Natural killer cell (primary cell): ENCODE data around the gene SLC44A5. TPM values are rescaled to one million over a fixed set of nuclear protein-coding genes. Genes with fewer than 3 reads are reported as not detected.

Experiments used
- ATAC-seq, 3 donors: fragments of 150-1000 bp in 2 of 3; fragments of 200-7000 bp in 1 of 3; cut with Tn5 transposase; 1 replicate in 1 of 3; 2 replicates in 2 of 3; pipeline ENCODE4 v1.10.0; 2021; ENCODE audit warnings: mild to moderate bottlenecking in 2 of 3, moderate library complexity in 2 of 3
- DNase-seq, 2 donors: peaks; one replicate each; pipeline versions ENCODE4 v3.0.0 to v3.0.0-alpha.2; 2013 to 2021; ENCODE audit warnings: mixed read lengths in 1 of 2
- H3K27ac ChIP-seq: one replicate; pipeline ENCODE4 v1.5.1; 2013; ENCODE audit warnings: mild to moderate bottlenecking, low read length
- H3K27me3 ChIP-seq: one replicate; pipeline ENCODE4 v1.6.1; 2013; ENCODE audit warnings: low read length; ENCODE audit not compliant: control insufficient read depth, insufficient read depth
- H3K36me3 ChIP-seq: one replicate; pipeline ENCODE4 v1.6.1; 2013; ENCODE audit warnings: low read length; ENCODE audit not compliant: control insufficient read depth, insufficient read depth
- H3K4me1 ChIP-seq: one replicate; pipeline ENCODE4 v1.6.1; 2013; ENCODE audit warnings: low read length; ENCODE audit not compliant: control insufficient read depth, insufficient read depth
- H3K4me3 ChIP-seq: one replicate; pipeline ENCODE4 v1.5.1; 2013; ENCODE audit warnings: low read length
- H3K9me3 ChIP-seq: one replicate; pipeline ENCODE4 v1.6.1; 2013; ENCODE audit warnings: low read length; ENCODE audit not compliant: control insufficient read depth, insufficient read depth
- H3K27ac Mint-ChIP-seq, 2 donors: one replicate each; pipeline ENCODE4 v1.8.0; 2022; ENCODE audit warnings: mild to moderate bottlenecking in 2 of 2, mixed read lengths in 2 of 2, moderate library complexity in 1 of 2
- H3K27me3 Mint-ChIP-seq, 2 donors: one replicate each; pipeline ENCODE4 v1.8.0; 2022; ENCODE audit warnings: low read depth in 2 of 2, mixed read lengths in 2 of 2
- H3K36me3 Mint-ChIP-seq: one replicate; pipeline ENCODE4 v1.8.0; 2022; ENCODE audit warnings: mixed read lengths
- H3K4me1 Mint-ChIP-seq, 2 donors: one replicate each; pipeline ENCODE4 v1.8.0; 2022; ENCODE audit warnings: mixed read lengths in 2 of 2
- H3K4me3 Mint-ChIP-seq: one replicate; pipeline ENCODE4 v1.8.0; 2022; ENCODE audit warnings: mild to moderate bottlenecking, moderate library complexity, mixed read lengths
- H3K9me3 Mint-ChIP-seq, 2 donors: one replicate each; pipeline ENCODE4 v1.8.0; 2022; ENCODE audit warnings: mixed read lengths in 2 of 2
- WGBS: methylation state at CpG from one replicate; pipeline ENCODE4 v1.1.7; 2013; ENCODE audit warnings: missing lambda C conversion rate; ENCODE audit not compliant: insufficient coverage; 5-methylcytosine and 5-hydroxymethylcytosine counted together
- intact Hi-C: fragments of 100-400 bp; cut with micrococcal nuclease; formaldehyde crosslinking; loops from one replicate; pipeline ENCODE4 v1.14.2; 2022
- total RNA-seq, 4 donors: library from RNA; stranded (reverse); fragments of 120-200 nt in 1 of 4; gene quantifications; one replicate each; pipeline versions ENCODE4 v1.2.3 to v1.2.4, GENCODE V29; 2013 to 2022
- TF ChIP-seq, protein P1 (sequence below): fragments of 200-600 bp; IDR thresholded peaks from one replicate; pipeline ENCODE4 v1.8.0; 2022; ENCODE audit warnings: antibody characterized with exemption

SLC44A5 gene
- total RNA-seq, 3 donors from 2014 or later (not counting 1 experiment from before 2014, with no cell fraction given): 0.15 to 1.2 TPM; not detected in 1

DNA sequence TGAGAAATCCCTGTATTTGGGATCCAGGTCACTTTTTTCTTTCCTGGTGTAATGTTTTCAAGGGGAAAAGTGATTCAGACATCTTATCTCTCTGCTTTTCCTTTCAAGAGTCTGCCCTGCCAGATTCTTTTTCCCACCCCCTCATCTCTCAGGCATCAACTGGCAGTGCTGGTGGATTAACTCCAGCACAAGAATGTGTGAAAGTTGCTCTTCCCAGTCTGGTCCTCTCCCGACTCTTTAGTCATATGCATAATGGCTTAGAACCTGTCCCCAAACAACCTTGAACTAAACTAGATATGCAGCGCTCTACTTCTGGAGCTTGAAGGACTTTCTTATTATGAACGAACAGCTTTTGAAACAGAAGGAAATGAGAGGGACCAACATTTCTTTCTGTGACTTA, 88.5 kb downstream of the SLC44A5 start:
- intact Hi-C loops: no loop called here
- TF ChIP-seq, protein P1, sequence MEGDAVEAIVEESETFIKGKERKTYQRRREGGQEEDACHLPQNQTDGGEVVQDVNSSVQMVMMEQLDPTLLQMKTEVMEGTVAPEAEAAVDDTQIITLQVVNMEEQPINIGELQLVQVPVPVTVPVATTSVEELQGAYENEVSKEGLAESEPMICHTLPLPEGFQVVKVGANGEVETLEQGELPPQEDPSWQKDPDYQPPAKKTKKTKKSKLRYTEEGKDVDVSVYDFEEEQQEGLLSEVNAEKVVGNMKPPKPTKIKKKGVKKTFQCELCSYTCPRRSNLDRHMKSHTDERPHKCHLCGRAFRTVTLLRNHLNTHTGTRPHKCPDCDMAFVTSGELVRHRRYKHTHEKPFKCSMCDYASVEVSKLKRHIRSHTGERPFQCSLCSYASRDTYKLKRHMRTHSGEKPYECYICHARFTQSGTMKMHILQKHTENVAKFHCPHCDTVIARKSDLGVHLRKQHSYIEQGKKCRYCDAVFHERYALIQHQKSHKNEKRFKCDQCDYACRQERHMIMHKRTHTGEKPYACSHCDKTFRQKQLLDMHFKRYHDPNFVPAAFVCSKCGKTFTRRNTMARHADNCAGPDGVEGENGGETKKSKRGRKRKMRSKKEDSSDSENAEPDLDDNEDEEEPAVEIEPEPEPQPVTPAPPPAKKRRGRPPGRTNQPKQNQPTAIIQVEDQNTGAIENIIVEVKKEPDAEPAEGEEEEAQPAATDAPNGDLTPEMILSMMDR: no peak
- DNase-seq: no peak
- no peaks in the 10 kb centered on the region for H3K4me1 ChIP-seq
- H3K27ac Mint-ChIP-seq: no peak overlapping the region
- H3K27me3 ChIP-seq: no peaks in the 10 kb centered on the region
- no peak overlapping the region for H3K4me3 ChIP-seq
- no peak overlapping the region for H3K27ac ChIP-seq
- H3K4me1 Mint-ChIP-seq: no peaks in the 10 kb centered on the region
- no peaks in the 10 kb centered on the region for H3K27me3 Mint-ChIP-seq
- peaks cover 6 to 7% of the 10 kb centered on the region in 2 donors for H3K9me3 Mint-ChIP-seq
- H3K4me3 Mint-ChIP-seq: no peak overlapping the region
- ATAC-seq: no peak
- 74% methylated on average over 3 of the region's 3 CpGs for WGBS
- H3K36me3 ChIP-seq: no peaks in the 10 kb centered on the region
- no peaks in the 10 kb centered on the region for H3K36me3 Mint-ChIP-seq
- no peaks in the 10 kb centered on the region for H3K9me3 ChIP-seq

DNA sequence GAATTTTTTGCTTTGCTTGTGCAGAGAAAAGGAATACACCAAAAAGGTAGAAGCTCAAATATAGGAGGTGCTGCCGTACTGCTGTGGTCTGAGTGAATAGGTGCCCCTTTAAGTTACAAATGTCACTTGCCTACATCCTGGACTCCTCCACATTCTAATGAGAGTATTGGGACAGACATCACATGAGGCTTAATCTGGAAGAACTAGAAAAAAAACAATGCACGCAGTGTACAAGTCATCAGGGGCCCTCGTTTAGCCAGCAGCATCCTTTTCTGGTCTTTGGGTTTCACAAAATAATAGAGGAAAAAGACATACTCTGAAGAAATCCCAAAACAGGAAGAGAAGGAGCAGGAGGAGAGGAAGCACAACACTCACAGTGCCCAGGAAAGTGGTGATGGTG, 89.3 kb downstream of the SLC44A5 start:
- H3K9me3 Mint-ChIP-seq: peaks cover 6 to 9% of the 10 kb centered on the region in 2 donors
- no peaks in the 10 kb centered on the region for H3K27me3 Mint-ChIP-seq
- DNase-seq (no peak), ATAC-seq (no peak)
- Histone ChIP-seq H3K36me3 (no peaks in the 10 kb centered on the region), H3K4me3 (no peak overlapping the region), H3K27me3 (no peaks in the 10 kb centered on the region), H3K27ac (no peak overlapping the region), H3K4me1 (no peaks in the 10 kb centered on the region), H3K9me3 (no peaks in the 10 kb centered on the region)
- TF ChIP-seq, protein P1: no peak
- H3K27ac Mint-ChIP-seq: no peak overlapping the region
- no peaks in the 10 kb centered on the region for H3K4me1 Mint-ChIP-seq
- H3K36me3 Mint-ChIP-seq: no peaks in the 10 kb centered on the region
- intact Hi-C loops: no loop called here
- H3K4me3 Mint-ChIP-seq: no peak overlapping the region
- WGBS: 49% methylated on average over 3 of the region's 3 CpGs

DNA sequence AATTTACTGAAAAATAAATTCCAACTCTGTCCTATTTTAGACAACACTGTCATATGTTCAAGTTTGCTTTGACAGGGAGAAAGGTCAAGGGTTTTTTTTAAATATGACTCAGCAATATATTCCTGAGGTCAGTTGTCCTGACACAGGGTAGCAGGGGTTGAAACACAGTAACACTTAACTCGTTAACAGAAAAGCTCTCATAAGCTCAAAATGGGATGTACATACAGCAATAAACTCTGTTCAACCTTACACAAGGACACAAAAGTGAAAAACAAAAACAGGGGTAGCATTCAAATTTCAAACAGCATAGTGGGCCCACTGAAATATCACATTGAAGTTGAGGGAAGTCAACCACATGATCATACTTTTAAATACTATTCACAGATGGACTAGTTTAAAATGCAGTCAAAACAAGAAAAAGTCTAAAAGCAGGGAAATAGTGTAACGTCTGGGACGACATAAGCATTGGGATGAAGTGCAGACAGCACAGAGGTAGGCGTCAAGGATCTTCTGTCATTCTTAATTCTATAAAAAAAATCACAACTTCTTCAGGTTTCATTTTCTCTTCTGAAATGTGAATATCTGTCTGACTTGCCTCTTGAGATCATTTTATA, 89.9 kb downstream of the SLC44A5 start:
- H3K9me3 Mint-ChIP-seq: peaks cover 6 to 9% of the 10 kb centered on the region in 2 donors
- no peaks in the 10 kb centered on the region for H3K9me3 ChIP-seq
- TF ChIP-seq, protein P1: no peak
- H3K27me3 ChIP-seq: no peaks in the 10 kb centered on the region
- 78% methylated on average over 4 of the region's 4 CpGs for WGBS
- no peak overlapping the region for H3K4me3 Mint-ChIP-seq
- no peak overlapping the region for H3K4me3 ChIP-seq
- H3K4me1 ChIP-seq: no peaks in the 10 kb centered on the region
- DNase-seq: no peak
- no peak for ATAC-seq
- H3K36me3 ChIP-seq: no peaks in the 10 kb centered on the region
- no peak overlapping the region for H3K27ac ChIP-seq
- no peaks in the 10 kb centered on the region for H3K36me3 Mint-ChIP-seq
- no peaks in the 10 kb centered on the region for H3K27me3 Mint-ChIP-seq
- H3K4me1 Mint-ChIP-seq: no peaks in the 10 kb centered on the region
- H3K27ac Mint-ChIP-seq: no peak overlapping the region
- intact Hi-C loops: no loop called here
